GM12878 (cell line): ENCODE results near the gene SCN11A. TPM values are rescaled to one million over a fixed set of nuclear protein-coding genes. Genes with fewer than 3 reads are reported as not detected.

Source experiments
- FOXK2 ChIP-seq: fragments of 450-650 bp; IDR thresholded peaks from 2 replicates; pipeline ENCODE4 v1.6.1; 2017; ENCODE audit warnings: mild to moderate bottlenecking, moderate library complexity
- MEF2A ChIP-seq: IDR thresholded peaks from 2 replicates; pipeline ENCODE4 v1.6.1; 2011; ENCODE audit warnings: low read depth, mild to moderate bottlenecking, low read length, moderate library complexity; ENCODE audit not compliant: insufficient read depth
- NR2F1 ChIP-seq: fragments of 450-650 bp; conservative IDR thresholded peaks from 2 replicates; pipeline ENCODE4 v1.6.1; 2017; ENCODE audit warnings: mild to moderate bottlenecking
- POLR2AphosphoS5 ChIP-seq: IDR thresholded peaks from 2 replicates; pipeline ENCODE4 v1.6.1; 2011; ENCODE audit warnings: mild to moderate bottlenecking, low read length, inconsistent platforms
- REST ChIP-seq: IDR thresholded peaks from 2 replicates; pipeline ENCODE4 v1.6.1; 2012; ENCODE audit warnings: mild to moderate bottlenecking, low read depth, low read length
- SIN3A ChIP-seq: IDR thresholded peaks from 2 replicates; pipeline ENCODE4 v1.6.1; 2012; ENCODE audit warnings: low read depth, low read length, improper control_type of control experiment
- SUPT20H ChIP-seq: IDR thresholded peaks from 2 replicates; pipeline ENCODE4 v1.6.1; 2011; ENCODE audit warnings: low read depth, mild to moderate bottlenecking, low read length, moderate library complexity, borderline replicate concordance; ENCODE audit not compliant: control insufficient read depth
- YBX1 ChIP-seq: fragments of 450-650 bp; IDR thresholded peaks from 2 replicates; pipeline ENCODE4 v1.6.1; 2016; ENCODE audit warnings: antibody characterized with exemption
- ZNF24 ChIP-seq: fragments of 450-650 bp; IDR thresholded peaks from 2 replicates; pipeline ENCODE4 v1.6.1; 2017; ENCODE audit warnings: antibody characterized with exemption, mild to moderate bottlenecking
- ZNF687 ChIP-seq: fragments of 450-650 bp; IDR thresholded peaks from 2 replicates; pipeline ENCODE4 v1.6.1; 2017; ENCODE audit warnings: mild to moderate bottlenecking, moderate library complexity
- polyA plus RNA-seq, 11 experiments: library from polyadenylated mRNA; depleted of rRNA in 4 of 11; unstranded in 6 of 11; stranded (reverse) in 5 of 11; fragments of >200 nt; fragmentation: Nextera tagmentation in 4 of 11; fragmentation: Illumina TruSeq in 1 of 11; extraction: Ambion mirVana in 4 of 11; extraction: Trizol in 1 of 11; gene quantifications; 1 replicate in 1 of 11; 2 replicates in 10 of 11; pipeline versions ENCODE4 v1.2.1 to v1.2.3, GENCODE V29; 2011 to 2016; ENCODE audit warnings: inconsistent platforms in 2 of 11, missing spikeins in 2 of 11, low read depth in 1 of 11
- total RNA-seq, 4 experiments: library from RNA; depleted of rRNA in 3 of 4; stranded (reverse); fragments of >200 nt in 3 of 4; fragmentation: Illumina TruSeq in 1 of 4; extraction: Trizol in 1 of 4; gene quantifications; 2 replicates each; pipeline versions ENCODE4 v1.2.1 to v1.2.3, GENCODE V29; 2013 to 2021
- TF ChIP-seq, protein P1 (sequence below): fragments of 450-650 bp; formaldehyde crosslinking; IDR thresholded peaks from 2 replicates; pipeline ENCODE4 v1.4.0; 2020; ENCODE audit warnings: mild to moderate bottlenecking, moderate library complexity

Gene SCN11A
- total and polyA plus RNA-seq, 10 of the 15 experiments (the other 5 are each of a cell fraction or from before 2014, with no cell fraction given) = under 0.01 to 0.14 (median 0.03) TPM; not detected in 4

DNA sequence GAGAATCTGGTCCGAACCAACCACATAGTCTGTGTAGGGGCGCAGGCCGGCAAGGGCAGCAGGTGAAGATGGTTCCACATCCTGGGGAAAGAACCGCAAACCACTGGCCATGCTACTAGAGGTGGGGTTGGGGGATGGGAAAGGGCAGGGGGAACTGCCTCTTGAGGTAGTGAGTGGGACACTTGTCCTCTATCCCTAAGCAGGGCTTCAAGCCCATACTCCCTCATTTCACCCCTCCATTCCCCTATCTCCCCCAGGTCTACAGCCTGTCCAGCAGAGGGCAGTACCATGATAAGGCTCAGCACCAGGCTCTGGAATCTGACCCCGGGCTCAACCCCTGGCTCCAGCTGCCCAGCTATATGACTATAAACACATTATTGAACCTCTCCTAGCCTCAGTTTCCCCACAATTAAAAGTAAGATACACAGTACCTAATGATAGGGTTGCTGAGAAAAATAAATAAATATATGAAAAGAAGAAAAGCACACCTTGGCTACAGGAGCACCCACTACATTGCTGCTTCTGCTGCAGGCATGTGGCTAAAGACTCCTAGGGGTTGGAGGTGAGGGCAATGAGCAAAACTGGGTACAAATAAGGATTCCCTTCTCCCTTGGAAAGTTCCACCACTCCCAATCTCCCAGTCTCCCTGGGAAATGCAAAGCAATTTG, 49.4 kb upstream of the SCN11A start (continued):
- TF ChIP-seq POLR2AphosphoS5 = no peak
- no peak for TF ChIP-seq FOXK2
- TF ChIP-seq NR2F1 = peak; percentile 93
- no peak for TF ChIP-seq MEF2A
- no peak for TF ChIP-seq YBX1
- TF ChIP-seq SUPT20H = no peak
- TF ChIP-seq ZNF24 = no peak
- no peak for TF ChIP-seq REST
- no peak for TF ChIP-seq SIN3A
- TF ChIP-seq, protein P1, sequence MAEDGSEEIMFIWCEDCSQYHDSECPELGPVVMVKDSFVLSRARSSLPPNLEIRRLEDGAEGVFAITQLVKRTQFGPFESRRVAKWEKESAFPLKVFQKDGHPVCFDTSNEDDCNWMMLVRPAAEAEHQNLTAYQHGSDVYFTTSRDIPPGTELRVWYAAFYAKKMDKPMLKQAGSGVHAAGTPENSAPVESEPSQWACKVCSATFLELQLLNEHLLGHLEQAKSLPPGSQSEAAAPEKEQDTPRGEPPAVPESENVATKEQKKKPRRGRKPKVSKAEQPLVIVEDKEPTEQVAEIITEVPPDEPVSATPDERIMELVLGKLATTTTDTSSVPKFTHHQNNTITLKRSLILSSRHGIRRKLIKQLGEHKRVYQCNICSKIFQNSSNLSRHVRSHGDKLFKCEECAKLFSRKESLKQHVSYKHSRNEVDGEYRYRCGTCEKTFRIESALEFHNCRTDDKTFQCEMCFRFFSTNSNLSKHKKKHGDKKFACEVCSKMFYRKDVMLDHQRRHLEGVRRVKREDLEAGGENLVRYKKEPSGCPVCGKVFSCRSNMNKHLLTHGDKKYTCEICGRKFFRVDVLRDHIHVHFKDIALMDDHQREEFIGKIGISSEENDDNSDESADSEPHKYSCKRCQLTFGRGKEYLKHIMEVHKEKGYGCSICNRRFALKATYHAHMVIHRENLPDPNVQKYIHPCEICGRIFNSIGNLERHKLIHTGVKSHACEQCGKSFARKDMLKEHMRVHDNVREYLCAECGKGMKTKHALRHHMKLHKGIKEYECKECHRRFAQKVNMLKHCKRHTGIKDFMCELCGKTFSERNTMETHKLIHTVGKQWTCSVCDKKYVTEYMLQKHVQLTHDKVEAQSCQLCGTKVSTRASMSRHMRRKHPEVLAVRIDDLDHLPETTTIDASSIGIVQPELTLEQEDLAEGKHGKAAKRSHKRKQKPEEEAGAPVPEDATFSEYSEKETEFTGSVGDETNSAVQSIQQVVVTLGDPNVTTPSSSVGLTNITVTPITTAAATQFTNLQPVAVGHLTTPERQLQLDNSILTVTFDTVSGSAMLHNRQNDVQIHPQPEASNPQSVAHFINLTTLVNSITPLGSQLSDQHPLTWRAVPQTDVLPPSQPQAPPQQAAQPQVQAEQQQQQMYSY (CRISPR knock-in tag) = no peak
- TF ChIP-seq ZNF687 = no peak
- TF ChIP-seq, all 136 proteins: peak for 7
